NCI-H226 (cell line): ENCODE data around the gene DNHD1.

Source experiments
- DNase-seq: peaks from one replicate; pipeline ENCODE4 v3.0.0-alpha.2; 2015

DNHD1 gene

DNA sequence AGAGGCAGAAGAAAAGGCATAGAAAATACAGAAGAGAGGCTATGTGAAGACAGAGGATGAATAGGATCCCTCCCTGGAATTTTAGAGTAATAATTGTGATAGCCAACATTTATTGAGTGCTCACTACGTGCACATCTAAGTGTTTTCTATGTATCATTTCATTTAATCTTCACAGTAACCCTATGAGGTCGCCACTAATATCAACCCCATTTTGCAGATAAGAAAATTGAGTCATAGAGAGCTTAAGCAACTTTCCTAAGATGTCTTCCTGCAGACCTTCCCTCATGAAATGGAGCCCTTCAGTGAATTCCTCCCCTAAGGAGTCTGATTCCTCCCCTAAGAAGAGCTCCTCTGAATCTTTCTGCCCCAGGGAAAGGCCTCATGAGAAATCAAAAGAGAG lies 68.2 kb downstream of the DNHD1 start:
- no peak for DNase-seq

DNA sequence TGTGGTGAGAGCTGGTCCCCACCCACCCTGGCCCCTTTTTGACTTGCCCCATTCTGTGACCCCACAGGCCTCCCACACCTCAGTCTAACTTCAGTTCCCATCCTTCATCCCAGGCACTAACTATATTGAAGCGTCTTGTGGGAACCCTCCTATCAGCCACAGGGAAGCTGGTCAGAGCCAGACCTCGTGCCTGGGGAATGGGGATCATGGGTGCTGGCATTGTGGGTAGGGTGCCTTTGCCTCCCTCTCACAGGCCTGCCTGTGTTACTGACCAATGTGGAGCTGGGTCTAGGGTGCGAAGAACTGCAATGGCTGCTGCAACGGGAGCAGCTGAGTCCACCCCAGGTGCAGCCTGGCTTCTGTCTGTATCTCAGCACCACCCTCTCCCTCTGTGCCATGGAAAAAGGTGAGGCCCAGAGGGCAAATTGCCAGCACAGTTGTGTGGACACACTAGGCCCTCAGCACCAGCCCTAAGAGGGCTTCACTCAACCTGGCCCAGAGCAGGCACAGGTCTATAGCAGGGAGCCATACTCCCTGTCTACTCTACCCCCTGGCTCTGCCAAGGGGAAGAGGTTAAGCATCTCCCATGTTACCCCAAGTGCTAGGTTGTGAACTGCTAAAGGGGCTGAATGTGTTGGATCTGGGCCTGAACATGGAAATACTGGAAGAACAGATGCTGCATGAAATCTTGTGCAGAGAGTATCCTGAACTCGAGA lies 69.1 kb downstream of the DNHD1 start:
- DNase-seq = no peak

DNA sequence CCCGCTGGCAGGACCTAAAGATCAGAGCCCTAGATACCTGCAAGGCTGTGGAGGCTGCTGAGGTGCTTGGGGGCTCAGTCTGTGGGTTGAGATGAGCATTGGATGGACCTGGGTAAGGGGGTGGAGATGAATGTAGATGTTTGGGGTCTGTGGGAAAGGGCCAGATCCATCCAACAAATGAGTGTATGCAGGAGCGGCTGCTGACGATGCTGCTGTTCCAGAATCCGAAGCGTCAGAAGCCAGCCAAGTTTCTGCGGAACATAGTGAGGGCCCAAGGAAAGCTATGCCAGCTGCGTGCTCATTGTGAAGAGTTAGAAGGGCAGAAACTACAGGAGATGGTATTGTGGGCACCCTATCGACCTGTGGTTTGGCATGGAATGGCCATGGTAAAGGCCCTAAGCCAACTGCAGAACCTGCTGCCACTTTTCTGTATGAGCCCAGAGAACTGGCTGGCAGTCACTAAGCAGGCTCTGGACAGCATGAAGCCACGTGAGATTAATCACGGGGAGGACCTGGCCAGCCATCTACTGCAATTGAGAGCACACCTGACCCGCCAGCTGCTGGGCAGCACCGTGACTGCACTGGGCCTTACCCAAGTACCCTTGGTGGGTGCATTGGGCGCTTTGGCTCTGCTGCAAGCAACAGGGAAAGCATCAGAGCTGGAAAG lies 69.8 kb downstream of the DNHD1 start:
- DNase-seq = no peak

DNA sequence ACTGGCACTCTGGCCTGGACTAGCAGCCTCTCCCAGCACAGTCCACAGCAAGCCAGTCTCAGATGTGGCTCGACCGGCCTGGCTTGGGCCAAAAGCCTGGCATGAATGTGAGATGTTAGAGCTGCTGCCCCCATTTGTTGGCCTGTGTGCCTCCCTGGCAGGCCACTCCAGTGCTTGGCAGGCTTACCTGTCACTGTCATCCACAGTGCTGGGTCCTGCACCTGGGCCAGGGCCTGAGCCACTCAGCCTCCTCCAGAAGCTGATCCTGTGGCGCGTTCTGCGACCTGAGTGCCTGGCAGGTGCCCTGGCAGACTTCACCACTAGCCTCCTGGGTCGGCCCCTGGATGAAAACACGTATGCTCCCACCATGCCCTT lies 70.3 kb downstream of the DNHD1 start:
- no peak for DNase-seq

DNA sequence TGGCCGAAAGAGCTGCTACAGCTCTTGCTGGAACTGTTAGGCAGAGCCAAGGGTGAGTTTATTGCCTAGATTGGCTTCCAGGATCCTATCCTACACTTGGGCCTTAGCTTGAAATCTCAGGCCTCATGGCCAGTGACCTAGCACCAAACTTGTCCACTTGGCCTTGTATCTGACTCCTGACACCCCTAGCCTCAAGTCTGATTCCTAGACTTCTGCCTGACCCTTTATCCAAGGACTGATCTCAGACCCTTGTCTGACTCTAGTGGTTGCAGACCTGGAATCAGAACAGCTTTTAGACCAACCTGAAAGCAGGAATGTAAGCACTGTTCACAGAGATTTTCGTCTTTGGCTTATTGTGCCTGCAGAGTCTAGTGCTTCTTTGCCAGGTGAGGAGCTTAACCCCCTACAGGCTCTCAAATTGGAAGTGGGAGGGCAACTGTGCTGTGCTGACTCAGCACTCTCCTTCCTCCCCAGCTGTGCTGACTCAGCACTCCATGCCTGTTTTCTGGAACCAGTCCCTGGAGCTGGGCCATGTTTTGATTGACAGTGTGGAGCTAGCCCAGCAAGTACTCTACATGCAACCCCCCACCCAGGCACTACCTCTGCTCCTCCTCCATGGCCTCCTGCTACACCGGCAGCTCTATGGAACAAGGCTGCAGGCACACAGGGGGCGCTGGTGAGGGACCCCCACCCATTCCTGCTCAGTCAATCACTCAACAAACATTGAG lies 71.3 kb downstream of the DNHD1 start:
- peak; percentile 74 for DNase-seq

DNA sequence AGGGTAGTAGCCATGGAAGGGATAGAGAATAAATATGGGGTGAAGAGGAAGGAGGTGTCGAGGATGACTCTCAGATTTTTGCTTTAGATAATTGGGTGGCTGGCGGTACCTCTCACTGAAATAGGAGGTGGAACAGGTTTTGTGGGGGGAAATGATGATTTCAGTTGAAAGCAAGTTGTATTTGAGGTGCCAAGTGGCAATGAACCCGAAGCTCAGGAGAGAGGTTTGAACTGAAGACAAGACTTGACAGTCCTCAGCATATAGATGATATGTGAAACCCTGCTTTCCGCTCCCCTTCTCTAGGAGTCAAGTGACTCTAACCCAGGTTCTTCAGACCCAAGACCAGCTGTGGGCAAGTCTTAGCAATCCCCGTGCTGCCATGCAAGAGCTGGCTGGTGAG lies 72.6 kb downstream of the DNHD1 start:
- no peak for DNase-seq

DNA sequence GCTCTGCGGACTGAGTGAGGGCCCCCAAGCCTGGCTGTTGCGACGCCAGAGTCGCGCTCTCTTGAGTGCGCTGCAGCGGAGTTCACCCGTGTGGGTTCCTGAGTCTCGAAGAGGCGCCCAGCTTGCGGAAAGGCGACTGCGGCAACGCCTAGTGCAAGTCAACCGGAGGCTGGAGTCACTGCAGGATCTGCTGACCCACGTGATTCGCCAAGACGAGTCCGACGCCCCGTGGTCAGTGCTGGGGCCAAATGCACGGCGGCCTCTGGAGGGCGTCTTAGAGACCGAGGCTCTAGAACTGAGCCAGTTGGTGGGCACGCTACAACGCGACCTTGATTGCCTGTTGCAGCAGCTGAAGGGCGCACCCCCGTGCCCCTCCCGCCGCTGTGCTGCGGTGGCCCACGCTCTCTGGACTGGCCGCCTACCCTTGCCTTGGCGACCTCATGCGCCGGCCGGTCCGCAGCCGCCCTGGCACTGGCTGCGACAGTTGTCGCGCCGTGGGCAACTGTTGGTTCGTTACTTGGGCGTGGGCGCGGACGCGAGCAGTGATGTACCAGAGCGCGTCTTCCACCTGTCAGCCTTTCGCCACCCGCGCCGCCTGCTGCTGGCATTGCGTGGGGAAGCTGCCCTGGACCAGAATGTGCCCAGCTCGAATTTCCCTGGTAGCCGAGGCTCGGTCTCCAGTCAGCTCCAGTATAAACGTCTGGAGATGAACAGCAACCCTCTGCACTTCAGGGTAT lies 73.8 kb downstream of the DNHD1 start:
- no peak for DNase-seq

DNA sequence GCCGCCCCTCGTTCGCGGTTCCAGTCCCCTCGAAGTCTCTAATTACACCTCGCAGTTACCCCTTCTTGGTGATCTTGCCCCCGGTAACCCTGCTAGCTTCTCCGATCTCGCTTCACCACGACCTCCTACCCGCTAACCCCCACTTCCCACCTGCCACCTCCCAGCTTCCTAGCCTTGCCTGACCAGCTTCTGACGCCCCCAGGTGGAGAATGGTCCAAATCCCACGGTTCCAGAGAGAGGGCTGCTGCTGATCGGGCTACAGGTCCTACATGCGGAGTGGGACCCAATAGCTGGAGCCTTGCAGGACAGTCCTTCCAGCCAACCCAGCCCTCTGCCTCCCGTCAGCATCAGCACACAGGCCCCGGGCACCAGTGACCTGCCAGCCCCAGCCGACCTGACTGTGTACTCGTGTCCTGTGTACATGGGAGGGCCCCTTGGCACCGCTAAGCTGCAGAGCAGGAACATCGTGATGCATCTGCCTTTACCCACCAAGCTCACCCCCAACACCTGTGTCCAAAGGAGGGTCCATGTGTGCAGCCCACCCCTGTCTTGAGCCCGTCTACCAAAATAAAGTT lies 74.4 kb downstream of the DNHD1 start:
- no peak for DNase-seq

DNA sequence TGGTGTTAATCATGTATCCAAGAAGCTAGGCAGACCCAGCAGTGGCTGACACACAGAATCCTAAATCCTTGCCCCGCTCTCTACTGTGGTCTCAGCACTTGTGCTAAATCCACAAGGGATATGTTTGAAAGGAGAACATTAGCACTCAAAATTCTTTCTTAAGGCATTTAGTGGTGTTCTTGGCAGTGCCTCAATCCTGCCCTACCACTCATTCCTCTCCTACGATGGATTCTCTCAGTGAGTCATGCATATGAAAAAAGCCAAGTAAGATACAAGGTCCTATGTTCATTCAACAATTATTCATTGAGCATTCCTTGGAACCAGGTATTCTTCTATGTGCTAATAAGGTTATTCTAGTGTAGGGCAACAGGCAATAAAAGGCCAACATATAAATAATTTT lies 75.1 kb downstream of the DNHD1 start:
- peak; percentile 70 for DNase-seq

DNA sequence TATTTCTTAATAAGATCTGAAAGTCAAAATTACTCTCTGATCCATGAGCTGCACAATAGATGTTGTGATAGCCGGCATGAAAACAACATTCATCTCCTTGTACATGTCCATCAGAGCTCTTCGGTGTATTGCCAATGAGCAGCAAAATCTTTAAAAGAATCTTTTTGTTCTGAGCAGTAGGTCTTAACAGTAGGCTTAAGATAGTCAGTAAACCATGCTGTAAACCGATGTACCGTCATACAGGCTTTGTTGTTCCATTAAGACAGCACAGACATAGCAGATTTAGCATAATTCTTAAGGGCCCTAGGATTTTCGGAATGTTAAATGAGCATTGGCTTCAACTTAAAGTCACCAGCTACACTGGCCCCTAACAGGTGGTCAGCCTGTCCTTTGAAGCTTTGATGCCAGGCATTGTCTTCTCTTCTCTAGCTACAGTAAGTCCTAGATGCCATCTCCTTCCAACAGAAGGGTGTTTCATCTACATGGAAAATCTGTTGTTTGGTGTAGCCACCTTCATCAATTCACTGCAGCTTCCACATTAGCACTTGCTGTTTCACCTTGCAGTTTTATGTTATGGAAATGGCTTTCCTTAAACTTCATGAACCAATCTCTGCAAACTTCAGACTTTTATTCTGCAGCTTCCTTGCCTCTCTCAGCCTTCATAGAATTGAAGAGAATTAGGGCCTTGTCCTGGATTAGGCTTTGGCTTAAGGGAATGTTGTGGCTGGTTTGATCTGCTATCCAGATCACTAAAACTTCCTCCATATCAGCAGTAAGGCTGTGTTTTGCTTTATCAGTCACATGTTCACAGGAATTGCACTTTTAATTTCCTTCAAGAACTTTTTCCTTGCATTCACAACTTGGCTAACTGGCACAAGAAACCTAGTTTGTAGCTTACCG lies 78.0 kb downstream of the DNHD1 start:
- DNase-seq = no peak

DNA sequence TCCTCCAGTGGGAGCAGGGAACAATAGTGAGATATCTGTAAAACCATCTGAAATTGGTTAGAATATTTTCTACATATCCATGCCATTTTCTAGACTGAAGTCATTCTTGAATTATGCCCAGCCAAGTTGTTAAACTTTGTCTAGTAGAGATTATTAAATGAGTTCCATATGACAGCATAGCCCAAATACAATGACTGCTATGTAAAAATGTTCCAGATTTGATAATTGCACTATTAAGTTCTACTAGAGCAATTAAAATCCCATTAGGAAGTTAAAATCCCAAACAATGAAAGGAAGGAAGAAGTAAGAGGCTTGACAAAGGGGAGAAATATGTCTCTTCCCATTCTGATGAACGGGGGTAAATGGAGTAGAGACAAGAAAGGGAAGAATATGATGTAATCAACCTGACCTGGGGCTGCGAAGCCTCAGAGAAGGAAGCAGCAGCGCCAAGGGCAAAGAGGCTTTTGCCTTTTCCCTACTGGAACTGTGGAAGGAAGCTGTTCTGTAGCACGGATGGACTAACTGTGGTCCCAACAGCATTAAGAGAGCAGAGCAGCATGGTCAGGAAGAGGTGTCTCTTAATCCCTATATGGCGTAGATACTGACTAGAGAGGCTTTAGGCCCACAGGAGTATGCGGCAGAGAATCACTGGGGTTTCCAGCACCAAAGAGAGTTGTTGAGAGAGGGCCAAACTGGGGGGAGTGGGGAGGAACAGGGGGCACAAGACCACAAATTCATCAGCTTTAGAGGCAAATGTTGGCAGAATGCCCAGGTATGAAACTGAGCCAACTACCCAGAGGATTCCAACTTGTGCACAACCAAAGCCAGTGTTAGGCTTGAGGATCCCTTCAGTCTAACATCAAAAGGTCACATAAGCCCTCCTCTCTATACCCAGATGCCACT lies 79.6 kb downstream of the DNHD1 start:
- peak; percentile 28 for DNase-seq

DNA sequence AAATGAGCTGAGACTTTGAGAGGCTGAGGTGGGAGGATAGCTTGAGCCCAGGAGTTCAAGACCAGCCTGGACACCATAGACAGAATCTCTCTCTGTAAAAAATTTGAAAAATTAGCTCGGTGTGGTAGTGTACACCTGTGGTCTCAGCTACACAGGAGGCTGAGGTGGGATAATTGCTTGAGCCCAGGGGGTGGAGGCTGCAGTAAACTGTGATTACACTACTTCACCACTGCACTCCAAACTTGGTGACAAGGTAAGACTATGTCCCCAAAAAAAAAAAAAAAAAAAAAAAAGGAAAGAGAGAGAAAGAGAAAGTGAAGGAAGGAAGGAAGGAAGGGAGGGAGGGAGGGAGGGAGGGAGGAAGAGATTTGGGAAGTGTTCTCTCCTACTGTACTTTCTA lies 81.1 kb downstream of the DNHD1 start:
- no peak for DNase-seq

DNA sequence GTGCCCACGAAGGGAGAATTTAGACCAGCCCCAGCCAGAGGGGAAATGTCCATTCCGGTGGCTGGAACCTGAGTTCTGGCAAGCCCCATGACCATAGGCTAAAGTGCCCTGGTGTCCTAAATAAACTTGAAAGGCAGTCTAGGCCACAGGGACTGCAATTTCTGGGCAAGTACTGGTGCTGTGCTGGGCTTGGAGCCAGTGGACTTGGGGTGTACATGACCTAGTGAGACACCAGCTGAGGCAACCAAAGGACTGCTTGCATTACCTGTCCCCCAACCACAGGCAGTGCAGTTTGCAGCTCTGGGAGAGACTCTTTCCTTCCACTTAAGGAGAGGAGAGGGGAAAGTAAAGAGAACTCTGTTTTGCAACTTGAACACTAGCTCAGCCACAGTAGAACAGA lies 82.6 kb downstream of the DNHD1 start:
- no peak for DNase-seq

DNA sequence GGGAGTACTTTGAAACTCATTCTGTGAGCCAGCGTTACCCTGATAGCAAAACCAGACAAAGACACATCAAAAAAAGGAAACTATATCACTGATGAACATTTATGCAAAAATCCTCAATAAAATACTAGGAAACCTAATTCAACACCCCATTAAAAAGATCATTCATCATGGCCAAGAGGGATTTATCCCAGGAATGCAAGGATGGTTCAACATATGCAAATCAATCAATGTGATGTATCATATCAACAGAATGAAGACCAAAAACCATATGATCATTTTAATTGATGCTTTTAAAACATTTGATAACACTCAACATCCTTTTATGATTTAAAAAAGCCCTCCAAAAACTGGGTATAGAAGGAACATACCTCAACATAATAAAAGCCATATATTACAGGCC lies 86.5 kb downstream of the DNHD1 start:
- DNase-seq = no peak

DNA sequence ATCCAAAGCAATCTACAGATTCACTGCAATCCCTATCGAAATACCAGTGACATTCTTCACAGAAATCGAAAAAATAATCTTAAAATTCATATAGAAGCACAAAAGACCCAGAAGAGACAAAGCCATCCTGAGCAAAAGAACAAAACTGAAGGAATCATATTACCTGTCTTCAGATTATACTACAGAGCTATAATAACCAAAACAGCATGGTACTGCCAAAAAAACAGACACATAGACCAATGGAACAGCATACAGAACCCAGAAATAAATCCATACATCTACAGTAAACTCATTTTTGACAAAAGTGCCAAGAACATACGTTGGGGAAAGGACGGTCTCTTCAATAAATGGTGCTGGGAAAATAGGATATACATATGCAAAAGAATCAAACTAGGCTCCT lies 87.4 kb downstream of the DNHD1 start:
- no peak for DNase-seq

DNA sequence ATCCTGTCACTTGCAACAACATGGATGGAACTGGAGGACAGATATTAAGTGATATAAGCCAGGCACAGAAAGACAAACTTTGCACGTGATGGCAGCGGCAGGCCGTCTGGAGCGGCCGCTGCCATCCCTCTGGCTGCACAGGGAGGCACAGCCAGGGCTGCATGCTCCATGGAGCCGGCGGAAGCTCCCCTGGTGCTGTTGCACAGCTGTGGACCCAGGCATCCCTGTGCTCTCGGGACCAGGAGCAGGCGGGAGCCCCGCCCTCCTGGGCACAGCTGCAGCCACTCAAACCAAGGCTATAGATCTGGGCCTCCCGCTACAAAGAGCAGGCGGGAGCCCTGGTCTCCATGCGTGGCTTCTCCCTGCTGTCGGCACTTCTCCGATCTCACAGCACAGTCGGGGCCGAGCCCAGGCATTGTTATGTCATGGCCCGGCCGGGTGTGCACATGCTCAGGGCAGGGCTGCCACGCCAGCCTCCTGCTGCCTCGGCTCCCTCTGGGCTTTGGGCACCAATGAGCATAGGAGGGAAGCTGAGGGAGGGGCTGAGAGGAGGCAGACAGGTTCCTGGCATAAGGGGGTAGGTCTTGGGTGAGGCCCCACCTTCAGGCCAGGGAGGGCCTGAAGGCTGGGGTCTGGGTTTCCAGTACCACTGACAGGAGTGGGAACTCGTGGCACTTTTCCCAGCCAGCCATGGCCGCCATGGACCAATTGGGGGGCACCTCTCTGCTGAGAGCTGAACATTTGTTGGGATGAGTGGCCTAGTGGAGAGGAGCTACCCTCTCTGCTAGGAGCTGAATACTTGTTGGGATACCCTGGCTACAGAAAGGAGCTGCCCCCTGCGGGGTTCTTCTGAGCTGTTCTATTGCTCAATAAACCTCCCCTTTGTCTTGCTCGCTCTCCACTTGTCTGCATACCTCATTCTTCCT lies 89.6 kb downstream of the DNHD1 start:
- DNase-seq = no peak

DNA sequence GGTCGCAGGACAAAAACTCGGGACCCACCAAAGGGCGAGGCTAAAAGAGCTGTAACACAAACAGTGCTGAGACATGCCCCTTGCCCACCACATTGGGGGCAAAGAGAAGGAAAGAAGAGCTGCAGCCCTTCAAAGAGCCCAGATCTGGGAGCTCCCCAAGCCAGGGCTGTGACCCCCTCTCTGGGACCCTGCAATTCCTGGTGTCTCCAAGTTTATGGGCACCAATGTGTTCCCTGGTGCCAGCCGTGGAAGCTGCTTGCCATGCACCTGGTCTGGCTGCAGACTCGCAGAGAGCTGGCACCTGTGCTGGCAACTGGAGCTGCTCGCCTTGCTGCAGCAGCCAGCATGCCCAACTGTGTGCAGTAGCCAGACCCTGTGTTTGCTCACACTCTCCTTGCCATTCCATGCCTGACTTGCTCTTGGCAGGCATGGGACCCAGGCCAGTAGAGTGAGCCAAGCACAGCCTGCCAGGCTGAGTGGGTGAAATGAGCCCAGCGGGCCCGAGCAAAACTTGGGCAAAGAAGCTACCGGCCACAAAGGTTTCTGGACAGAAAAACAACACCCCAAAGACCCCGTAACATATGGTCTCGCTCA lies 90.4 kb downstream of the DNHD1 start:
- no peak for DNase-seq

DNA sequence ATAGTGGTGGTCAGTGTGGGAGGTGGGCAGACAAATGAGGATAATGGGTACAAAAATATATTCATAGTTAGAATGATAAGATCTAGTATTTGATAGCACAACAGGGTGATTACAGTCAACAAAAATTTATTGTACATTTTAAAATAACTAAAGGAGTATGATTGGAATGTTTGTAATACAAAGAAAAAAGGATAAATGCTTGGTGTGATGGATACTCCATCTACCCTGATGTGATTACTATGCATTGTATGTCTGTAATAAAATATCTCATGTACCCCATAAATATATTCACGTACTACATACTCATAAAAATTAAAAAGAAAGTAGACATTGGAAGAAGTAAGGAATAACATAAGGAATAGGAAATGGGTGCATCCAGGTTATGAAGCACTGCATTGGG lies 90.9 kb downstream of the DNHD1 start:
- DNase-seq = no peak

DNA sequence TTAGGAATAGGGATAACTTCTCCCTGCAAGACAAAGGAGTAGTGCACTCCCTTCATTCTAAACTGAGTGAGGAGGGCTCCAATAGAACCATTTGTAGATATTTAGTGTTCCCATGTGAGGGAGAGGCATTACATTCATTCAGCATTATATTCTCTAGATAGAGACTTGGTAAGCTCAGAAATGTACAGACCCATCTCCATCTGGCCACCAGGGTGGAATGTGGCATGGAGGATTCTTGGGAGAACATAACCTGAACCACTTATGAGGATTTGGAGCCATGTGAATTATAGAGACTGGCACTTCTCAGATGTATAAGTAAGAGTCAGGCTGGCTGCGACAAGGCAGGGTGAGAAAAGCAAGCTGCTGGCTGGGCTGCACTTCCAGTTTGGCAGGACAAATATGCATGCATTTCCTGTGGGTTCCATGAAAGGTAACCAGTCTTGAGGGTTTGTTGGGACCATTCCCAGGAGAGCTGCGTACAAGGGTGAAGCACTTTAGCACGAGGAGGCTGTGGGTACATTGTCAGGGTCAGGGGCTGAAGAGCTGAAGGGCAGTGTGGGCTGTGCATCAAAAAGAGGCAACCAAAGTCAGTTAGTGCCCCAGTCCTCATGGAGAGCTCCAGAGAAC lies 97.2 kb downstream of the DNHD1 start:
- no peak for DNase-seq
